GM19438 (cell line): Measurements from ENCODE around the gene GLCCI1.

Source experiments
- ATAC-seq: cut with Tn5 transposase; IDR thresholded peaks from one replicate; pipeline ENCODE4 v1.9.1; 2021; ENCODE audit warnings: low read depth; ENCODE audit not compliant: unreplicated experiment

Gene GLCCI1

GRCh38 chr7:8125680-8126444, 157.3 kb downstream of the GLCCI1 start:
- peak; percentile 67 for ATAC-seq

GRCh38 chr7:8126601-8127167, 158.1 kb downstream of the GLCCI1 start:
- ATAC-seq: no peak

GRCh38 chr7:8128449-8129317, 160.1 kb downstream of the GLCCI1 start:
- no peak for ATAC-seq

- ATAC-seq: no peak
Measured at GRCh38 chr7:8129318-8129659, 160.7 kb downstream of the GLCCI1 start.

- ATAC-seq: no peak
Measured at GRCh38 chr7:8130663-8131062, 162.1 kb downstream of the GLCCI1 start.

- ATAC-seq: peak; percentile 46
Measured at GRCh38 chr7:8131694-8132605, 163.4 kb downstream of the GLCCI1 start.

GRCh38 chr7:8133188-8133848, 164.7 kb downstream of the GLCCI1 start:
- ATAC-seq: peak; percentile 44

GRCh38 chr7:8134089-8134733, 165.6 kb downstream of the GLCCI1 start:
- ATAC-seq: peak; percentile 68

- ATAC-seq: no peak
Measured at GRCh38 chr7:8135417-8135816, 166.8 kb downstream of the GLCCI1 start.

- no peak for ATAC-seq
Measured at GRCh38 chr7:8136051-8136730, 167.6 kb downstream of the GLCCI1 start.
